Heart left ventricle (tissue), 16 donors: ENCODE data around the gene PIANP. TPM values are rescaled to one million over a fixed set of nuclear protein-coding genes. Genes with fewer than 3 reads are reported as not detected.
A peak's percentile ranks its signal among the peaks of the same experiment; 100 is the strongest.

Experiments used
- ATAC-seq, 4 donors: fragments of 200-7000 bp; cut with Tn5 transposase; one replicate each; pipeline ENCODE4 v1.9.1; 2020 to 2022; ENCODE audit warnings: moderate library complexity in 4 of 4, mild to moderate bottlenecking in 3 of 4, moderate number of reproducible peaks in 1 of 4
- DNase-seq, 5 donors: peaks; one replicate each; pipeline ENCODE4 v3.0.0-alpha.2; 2020
- H3K27ac ChIP-seq, 12 donors: fragments of 200-600 bp; sonication (generic) in 4 of 12; one replicate each; pipeline versions ENCODE4 v1.5.0 to v1.8.0; 2016 to 2022; ENCODE audit warnings: mild to moderate bottlenecking in 2 of 12
- H3K27me3 ChIP-seq, 9 donors: fragments of 200-600 bp; sonication (generic) in 2 of 9; one replicate each; pipeline versions ENCODE4 v1.5.1 to v1.8.0; 2016 to 2022; ENCODE audit warnings: mild to moderate bottlenecking in 3 of 9
- H3K36me3 ChIP-seq, 9 donors: fragments of 200-600 bp; sonication (generic) in 2 of 9; one replicate each; pipeline versions ENCODE4 v1.5.0 to v1.8.0; 2018 to 2022; ENCODE audit warnings: mild to moderate bottlenecking in 2 of 9
- H3K4me1 ChIP-seq, 12 donors: fragments of 200-600 bp; sonication (generic) in 4 of 12; one replicate each; pipeline versions ENCODE4 v1.5.0 to v1.8.0; 2016 to 2022; ENCODE audit warnings: mild to moderate bottlenecking in 3 of 12
- H3K4me3 ChIP-seq, 12 donors: fragments of 200-600 bp; sonication (generic) in 4 of 12; one replicate each; pipeline versions ENCODE4 v1.5.0 to v1.8.0; 2017 to 2022; ENCODE audit warnings: mild to moderate bottlenecking in 9 of 12, moderate library complexity in 4 of 12
- H3K9me3 ChIP-seq, 12 donors: fragments of 200-600 bp; sonication (generic) in 4 of 12; one replicate each; pipeline versions ENCODE4 v1.5.0 to v1.8.0; 2016 to 2022; ENCODE audit warnings: mild to moderate bottlenecking in 1 of 12
- CTCF ChIP-seq, 12 donors: fragments of 200-600 bp; sonication (generic) in 4 of 12; IDR thresholded peaks; one replicate each; pipeline versions ENCODE4 v1.5.0 to v1.8.0; 2018 to 2022; ENCODE audit warnings: antibody characterized with exemption in 12 of 12, mild to moderate bottlenecking in 5 of 12
- POLR2A ChIP-seq, 2 donors: fragments of 450-650 bp; IDR thresholded peaks; one replicate each; pipeline ENCODE4 v1.6.1; 2017; ENCODE audit warnings: antibody characterized with exemption in 2 of 2, mild to moderate bottlenecking in 2 of 2, moderate library complexity in 2 of 2
- WGBS, 4 donors: extraction: QIAGEN DNeasy Blood & Tissue Kit in 2 of 4; methylation state at CpG; one replicate each; pipeline versions ENCODE4 v1.1.5 to v1.1.7; 2013 to 2018; 5-methylcytosine and 5-hydroxymethylcytosine counted together
- intact Hi-C, 10 donors: fragments of 100-400 bp; cut with DNase I; formaldehyde crosslinking; loops; one replicate each; pipeline versions ENCODE4 v1.11.1 to v1.14.2; 2022
- polyA plus RNA-seq, 2 donors: library from polyadenylated mRNA; stranded (reverse); fragments of 200-250 nt; gene quantifications; one replicate each; pipeline ENCODE4 v1.2.3, GENCODE V29; 2013
- total RNA-seq, 9 donors: library from RNA; depleted of rRNA in 2 of 9; stranded (reverse); fragments of >200 nt in 2 of 9; fragmentation: NEBNext Ultra II Directional in 3 of 9; extraction: Animal tissue kit (Norgen Biotek cat#: 25700) in 3 of 9; gene quantifications; one replicate each; pipeline versions ENCODE4 v1.1.0 to v1.2.4, GENCODE V29; 2016 to 2023
- donor health status: ischemic (EF 13 %, LVEDD 7.1; RV severe dilation, severe dysfunction).
- donor health status: healthy with polysubstance abuse.
- donor health status: DM: no; HTN: yes; CAD: no.
- donor health status: DM: no; HTN: no; CAD: no.
- donor health status: ischemic (EF 25% LVEDD 6.9; RV normal size, moderate dysfunction).
- donor health status: ischemic (EF 25% LVEDD 5.7; RV mildly dilated, moderate dysfunction).
- donor health status: healthy.
- donor health status: DM: yes; HTN: yes; CAD: no.
- donor health status: ischemic (EF 35%, LVEDD 5.7; RV mildly dilated, moderate dysfunction).
- donor health status: nonischemic (EF 11% LVEDD 7.7; RV severe dilation, severe dysfunction).
- donor health status: DM: yes; HTN: yes; CAD: no.
- donor health status: PGD.
- donor health status: ischemic (EF 29% LVEDD 5.4; RV normal size, mild dysfunction).
- donor health status: nonischemic (EF 23%, LVEDD 6.1; RV moderate dilation, normal function).

The PIANP gene
- total and polyA plus RNA-seq, 11 donors = 0.11 to 0.32 (median 0.22) TPM; not detected in 6

- no peak overlapping the region for H3K4me3 ChIP-seq
- DNase-seq = no peak
- no peak for ATAC-seq
- peaks cover 0 to 8% (median 0%) of the 10 kb centered on the region in 9 donors for H3K36me3 ChIP-seq
- peaks cover 0 to 7% (median 0%) of the 10 kb centered on the region in 9 donors for H3K27me3 ChIP-seq
- WGBS, 4 donors = 61 to 72% (median 72%) methylated on average over 3 to 4 of the region's 4 CpGs
- H3K4me1 ChIP-seq = peaks cover 0 to 38% (median 28%) of the 10 kb centered on the region in 12 donors
- no peak overlapping the region for H3K27ac ChIP-seq
- intact Hi-C loops = loop anchor here in 3 of 10 donors (2.0 to 10.0 kb wide), 4 partner anchors 33 to 74 kb away; partner anchors contain the start of gene COPS7A (in 1 of the 3)
- TF ChIP-seq POLR2A (IDR thresholded peaks at IDR 0.05) = no peak
- no peak for TF ChIP-seq CTCF (IDR thresholded peaks at IDR 0.05)
- H3K9me3 ChIP-seq = no peaks in the 10 kb centered on the region
Observed at GRCh38 chr12:6691473-6691872, 9.1 kb downstream of the PIANP start.

GRCh38 chr12:6688999-6689882 is 11.4 kb downstream of the PIANP start, which contains the start of gene ZNF384:
Gene ZNF384 (minus strand): TSS chr12:6689375. CDS start chr12:6679520, 9,855 bp downstream.
- Histone ChIP-seq H3K27me3 (no peaks in the 10 kb centered on the region), H3K4me3 (peak within 1 kb of the TSS; percentile 67 to 100 (median 88)), H3K36me3 (peaks cover 0 to 27% (median 1%) of the 10 kb centered on the region in 9 donors), H3K27ac (peak within 1 kb of the TSS; percentile 88 to 100 (median 99)), H3K9me3 (no peaks in the 10 kb centered on the region), H3K4me1 (peaks cover 0 to 50% (median 33%) of the 10 kb centered on the region in 12 donors)
- DNase-seq (peak; percentile 97 to 99 (median 98)), ATAC-seq (peak; percentile 92 to 97 (median 94))
- 0 to 1% (median 1%) methylated on average over 52 to 72 of the region's 72 CpGs for WGBS, 4 donors
- TF ChIP-seq CTCF (IDR thresholded peaks at IDR 0.05) = peak in 5 of 12 donors; percentile 8 to 37 (median 21)
- TF ChIP-seq POLR2A (IDR thresholded peaks at IDR 0.05) = peak in 1 of 2 donors; percentile 58
- intact Hi-C loops = loop anchor here in 8 of 10 donors (1.0 to 5.0 kb wide), 6 partner anchors 26 to 72 kb away; partner anchors contain the start of genes ING4 (in 8 of the 8), COPS7A (in 2 of the 8) and MLF2 (in 1 of the 8)

- TF ChIP-seq POLR2A (IDR thresholded peaks at IDR 0.05) (no peak), CTCF (IDR thresholded peaks at IDR 0.05) (no peak)
- DNase-seq (peak in 1 of 5 donors; percentile 53), ATAC-seq (peak in 2 of 4 donors; percentile 1 to 60)
- peaks cover 0 to 54% (median 34%) of the 10 kb centered on the region in 12 donors for H3K4me1 ChIP-seq
- H3K27me3 ChIP-seq = no peaks in the 10 kb centered on the region
- intact Hi-C loops = loop anchor here in 4 of 10 donors (2.0 to 5.0 kb wide), 5 partner anchors 26 to 72 kb away; partner anchors contain the start of genes COPS7A (in 2 of the 4), ING4 (in 1 of the 4) and MLF2 (in 1 of the 4)
- no peaks in the 10 kb centered on the region for H3K9me3 ChIP-seq
- peak overlapping the region; percentile 67 to 100 (median 88) for H3K4me3 ChIP-seq
- H3K36me3 ChIP-seq = peaks cover 0 to 34% (median 8%) of the 10 kb centered on the region in 9 donors
- WGBS, 4 donors = 1 to 3% (median 2%) methylated on average over 10 to 13 of the region's 13 CpGs
- peak overlapping the region; percentile 88 to 100 (median 99) for H3K27ac ChIP-seq
Observed at GRCh38 chr12:6688543-6688998, 12.0 kb downstream of the PIANP start.
